ENCODE measurements around the gene GPR108.

GRCh38 chr19:6699935-6700334, 37.4 kb downstream of the GPR108 start:
- TF ChIP-seq POLR2A (IDR thresholded peaks at IDR 0.05) = no peak
- no peak for TF ChIP-seq CTCF (IDR thresholded peaks at IDR 0.05)

All from heart left ventricle (tissue), 13 donors.